ENCODE data around the gene CCNA1.

GRCh38 chr13:36461506-36461905 lies 29.2 kb downstream of the CCNA1 start:
- TF ChIP-seq, protein P1, sequence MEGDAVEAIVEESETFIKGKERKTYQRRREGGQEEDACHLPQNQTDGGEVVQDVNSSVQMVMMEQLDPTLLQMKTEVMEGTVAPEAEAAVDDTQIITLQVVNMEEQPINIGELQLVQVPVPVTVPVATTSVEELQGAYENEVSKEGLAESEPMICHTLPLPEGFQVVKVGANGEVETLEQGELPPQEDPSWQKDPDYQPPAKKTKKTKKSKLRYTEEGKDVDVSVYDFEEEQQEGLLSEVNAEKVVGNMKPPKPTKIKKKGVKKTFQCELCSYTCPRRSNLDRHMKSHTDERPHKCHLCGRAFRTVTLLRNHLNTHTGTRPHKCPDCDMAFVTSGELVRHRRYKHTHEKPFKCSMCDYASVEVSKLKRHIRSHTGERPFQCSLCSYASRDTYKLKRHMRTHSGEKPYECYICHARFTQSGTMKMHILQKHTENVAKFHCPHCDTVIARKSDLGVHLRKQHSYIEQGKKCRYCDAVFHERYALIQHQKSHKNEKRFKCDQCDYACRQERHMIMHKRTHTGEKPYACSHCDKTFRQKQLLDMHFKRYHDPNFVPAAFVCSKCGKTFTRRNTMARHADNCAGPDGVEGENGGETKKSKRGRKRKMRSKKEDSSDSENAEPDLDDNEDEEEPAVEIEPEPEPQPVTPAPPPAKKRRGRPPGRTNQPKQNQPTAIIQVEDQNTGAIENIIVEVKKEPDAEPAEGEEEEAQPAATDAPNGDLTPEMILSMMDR (IDR thresholded peaks at IDR 0.05), result no peak
- no peak for TF ChIP-seq POLR2A (IDR thresholded peaks at IDR 0.05)
